Small intestine (tissue), 7 donors: Measurements from ENCODE around the gene RAP2A. TPM values are rescaled to one million over a fixed set of nuclear protein-coding genes. Genes with fewer than 3 reads are reported as not detected.
A peak's percentile ranks its signal among the peaks of the same experiment; 100 is the strongest.

Experiments
- DNase-seq, 2 donors: peaks; one replicate each; pipeline versions ENCODE4 v3.0.0 to v3.0.0-alpha.2; 2013
- FAIRE-seq: peaks from 2 replicates; lab custom pipeline; 2012; peaks lifted over from hg19 to GRCh38; lab: Jason Lieb, UNC
- H3K27ac ChIP-seq, 3 donors: one replicate each; pipeline ENCODE4 v1.5.1; 2013; ENCODE audit warnings: low read length in 2 of 3, mild to moderate bottlenecking in 2 of 3, control low read depth in 1 of 3, inconsistent platforms in 1 of 3, low read depth in 1 of 3, moderate library complexity in 1 of 3
- H3K27me3 ChIP-seq, 3 donors: one replicate each; pipeline ENCODE4 v1.6.1; 2013; ENCODE audit warnings: low read length in 3 of 3, inconsistent platforms in 1 of 3; ENCODE audit not compliant: control insufficient read depth in 3 of 3, insufficient read depth in 3 of 3
- H3K36me3 ChIP-seq, 3 donors: one replicate each; pipeline ENCODE4 v1.6.1; 2013; ENCODE audit warnings: low read length in 3 of 3, inconsistent platforms in 1 of 3, low read depth in 1 of 3, mild to moderate bottlenecking in 1 of 3, moderate library complexity in 1 of 3; ENCODE audit not compliant: control insufficient read depth in 3 of 3, insufficient read depth in 2 of 3
- H3K4me1 ChIP-seq, 3 donors: one replicate each; pipeline ENCODE4 v1.6.1; 2013; ENCODE audit warnings: low read length in 2 of 3, inconsistent platforms in 1 of 3, low read depth in 1 of 3, mild to moderate bottlenecking in 1 of 3, moderate library complexity in 1 of 3; ENCODE audit not compliant: control insufficient read depth in 3 of 3, insufficient read depth in 2 of 3
- H3K4me3 ChIP-seq, 3 donors: one replicate each; pipeline ENCODE4 v1.5.1; 2013; ENCODE audit warnings: low read length in 3 of 3, control low read depth in 1 of 3, inconsistent platforms in 1 of 3, low read depth in 1 of 3, mild to moderate bottlenecking in 1 of 3, moderate library complexity in 1 of 3
- H3K9me3 ChIP-seq, 2 donors: one replicate each; pipeline ENCODE4 v1.6.1; 2013; ENCODE audit warnings: low read depth in 1 of 2, low read length in 1 of 2; ENCODE audit not compliant: control insufficient read depth in 2 of 2, insufficient read depth in 1 of 2
- WGBS, 3 donors: extraction: QIAGEN DNeasy Blood & Tissue Kit; methylation state at CpG; one replicate each; pipeline ENCODE4 v1.1.7; 2013; 5-methylcytosine and 5-hydroxymethylcytosine counted together
- polyA plus RNA-seq, 4 donors: library from polyadenylated mRNA; stranded (reverse) in 3 of 4; unstranded in 1 of 4; fragments of 200-250 nt in 3 of 4; fragments of 120-200 nt in 1 of 4; gene quantifications; one replicate each; pipeline versions ENCODE4 v1.2.1 to v1.2.3, GENCODE V29; 2013
- donor health status: healthy with polysubstance abuse.
- donor health status: control.
- donor health status: control.
- donor health status: Bipolar disorder and iron deficiency.
- donor health status: healthy.

The RAP2A gene
- polyA plus RNA-seq, 4 donors: 6.2 to 20.9 (median 8.5) TPM

DNA sequence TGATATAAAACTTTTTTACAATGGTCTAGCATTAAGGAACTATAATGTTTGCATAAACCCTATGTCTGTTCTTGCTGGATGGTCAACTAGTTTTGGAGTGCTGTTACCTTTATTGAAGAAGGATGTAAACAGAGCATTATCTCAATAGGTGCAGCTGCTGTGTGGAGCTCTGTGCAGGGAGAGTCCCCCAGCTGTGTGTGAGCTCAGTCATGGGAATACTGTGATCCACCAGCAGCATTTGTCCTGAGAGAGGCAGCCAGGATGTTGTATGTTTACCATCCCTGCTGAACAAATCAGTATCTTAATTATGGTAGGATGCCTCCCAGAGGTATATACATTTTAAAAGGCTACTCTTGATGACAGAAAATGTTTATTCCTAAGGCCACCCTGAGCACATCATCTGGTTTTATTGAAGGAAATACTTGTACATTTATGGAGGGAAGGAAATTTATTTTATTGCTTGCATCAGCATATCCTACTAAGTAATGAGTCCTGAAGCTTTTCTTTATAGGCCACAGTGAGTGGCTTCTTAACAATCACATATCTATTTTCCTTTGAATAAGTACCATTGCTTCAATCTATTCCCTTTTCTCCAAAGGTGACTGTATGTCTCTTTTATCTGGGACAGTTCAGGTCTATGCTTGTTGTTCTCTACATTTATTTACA is 11.7 kb downstream of the RAP2A start:
- DNase-seq (no peak), FAIRE-seq (no peak)
- Histone ChIP-seq H3K27me3 (no peaks in the 10 kb centered on the region), H3K4me3 (no peak overlapping the region), H3K9me3 (no peaks in the 10 kb centered on the region), H3K27ac (no peak overlapping the region), H3K36me3 (peaks cover 0 to 3% (median 2%) of the 10 kb centered on the region in 3 donors), H3K4me1 (no peaks in the 10 kb centered on the region)

DNA sequence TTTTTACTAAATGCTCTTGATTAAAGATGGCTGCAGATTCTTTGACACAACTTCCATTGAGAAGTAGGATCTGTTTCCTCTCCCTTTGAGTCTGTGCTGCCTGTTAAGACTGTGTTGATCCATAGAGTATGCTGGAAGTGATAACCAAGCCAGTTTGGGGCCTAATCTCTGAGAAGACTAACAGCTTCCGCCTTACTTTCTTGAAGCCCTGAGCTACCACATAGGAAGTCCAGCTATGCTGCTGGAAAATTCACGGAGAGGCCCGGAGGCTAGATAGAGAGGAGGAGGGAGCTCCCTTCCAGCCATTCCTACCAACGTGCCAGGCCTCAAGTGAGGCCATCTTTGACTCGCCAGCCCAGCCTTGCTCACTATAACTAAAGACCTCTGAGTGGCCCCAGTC is 12.5 kb downstream of the RAP2A start:
- DNase-seq (no peak), FAIRE-seq (no peak)
- Histone ChIP-seq H3K4me1 (no peaks in the 10 kb centered on the region), H3K9me3 (no peaks in the 10 kb centered on the region), H3K27ac (no peak overlapping the region), H3K27me3 (no peaks in the 10 kb centered on the region), H3K36me3 (peaks cover 0 to 3% (median 2%) of the 10 kb centered on the region in 3 donors), H3K4me3 (no peak overlapping the region)
- WGBS, 3 donors: 96 to 98% (median 97%) methylated on average over 5 of the region's 5 CpGs

DNA sequence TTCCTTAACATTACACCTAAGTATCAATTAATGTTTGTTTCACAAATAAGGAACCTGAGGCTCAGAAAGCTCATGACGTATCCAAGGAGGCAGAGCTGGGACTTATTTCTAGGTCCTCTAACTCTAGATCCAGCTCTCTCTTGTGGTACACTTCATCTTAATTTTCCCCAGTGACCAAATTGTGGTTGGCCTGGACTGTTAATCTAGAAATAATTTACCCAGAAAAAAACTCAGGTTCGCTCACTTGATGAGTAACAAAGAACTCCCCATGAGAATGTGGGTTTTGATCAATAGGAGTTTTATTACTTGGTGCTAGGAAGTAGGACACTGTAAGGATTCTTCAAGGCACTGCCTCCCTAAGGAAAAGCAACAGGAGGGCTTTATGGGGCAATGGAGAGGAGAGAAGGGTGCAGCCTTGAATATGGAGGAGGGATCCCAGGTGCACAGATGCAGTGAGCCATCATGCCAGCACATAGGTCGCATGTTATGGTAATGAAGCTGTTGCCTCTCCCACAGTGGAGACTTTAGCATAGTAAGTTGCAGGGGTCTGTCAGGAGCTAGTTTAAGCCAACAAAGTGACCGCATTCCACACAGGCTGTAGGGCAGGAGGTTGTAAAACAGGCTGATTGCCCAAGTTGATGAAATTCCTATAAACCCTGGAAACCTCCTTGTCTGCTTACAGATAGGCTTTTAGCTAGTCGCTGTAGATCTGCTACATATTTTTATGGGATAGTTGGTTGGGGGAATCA is 14.7 kb downstream of the RAP2A start:
- 91 to 93% (median 92%) methylated on average over 5 of the region's 5 CpGs for WGBS, 3 donors
- no peak overlapping the region for H3K4me3 ChIP-seq
- H3K36me3 ChIP-seq: peaks cover 0 to 3% (median 2%) of the 10 kb centered on the region in 3 donors
- H3K9me3 ChIP-seq: no peaks in the 10 kb centered on the region
- H3K27me3 ChIP-seq: no peaks in the 10 kb centered on the region
- DNase-seq (no peak), FAIRE-seq (no peak)
- no peak overlapping the region for H3K27ac ChIP-seq
- H3K4me1 ChIP-seq: no peaks in the 10 kb centered on the region

DNA sequence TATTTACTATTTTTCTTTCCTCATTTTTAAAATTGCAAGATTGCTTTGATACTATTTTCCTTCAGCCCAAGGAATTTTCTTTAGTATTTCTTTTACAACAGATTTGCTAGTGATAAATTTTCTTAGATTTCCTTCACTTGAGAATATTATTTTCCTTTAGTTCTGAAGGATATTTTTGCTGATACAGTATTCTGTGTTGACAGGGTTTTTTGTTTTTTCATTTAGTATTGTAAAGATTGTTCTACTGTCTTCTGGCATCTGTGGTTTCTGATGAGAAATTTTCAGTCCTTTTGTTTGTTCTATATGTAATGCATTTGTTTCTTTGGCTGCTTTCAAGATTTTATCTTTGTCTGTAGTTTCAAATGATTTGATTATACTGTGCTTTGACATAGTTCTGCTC is 20.7 kb downstream of the RAP2A start:
- Histone ChIP-seq H3K9me3 (peaks cover 0 to 5% of the 10 kb centered on the region in 2 donors), H3K4me3 (no peak overlapping the region), H3K27ac (no peak overlapping the region), H3K36me3 (peaks cover 0 to 2% (median 0%) of the 10 kb centered on the region in 3 donors), H3K27me3 (no peaks in the 10 kb centered on the region), H3K4me1 (no peaks in the 10 kb centered on the region)
- DNase-seq (no peak), FAIRE-seq (peak; percentile 64)

DNA sequence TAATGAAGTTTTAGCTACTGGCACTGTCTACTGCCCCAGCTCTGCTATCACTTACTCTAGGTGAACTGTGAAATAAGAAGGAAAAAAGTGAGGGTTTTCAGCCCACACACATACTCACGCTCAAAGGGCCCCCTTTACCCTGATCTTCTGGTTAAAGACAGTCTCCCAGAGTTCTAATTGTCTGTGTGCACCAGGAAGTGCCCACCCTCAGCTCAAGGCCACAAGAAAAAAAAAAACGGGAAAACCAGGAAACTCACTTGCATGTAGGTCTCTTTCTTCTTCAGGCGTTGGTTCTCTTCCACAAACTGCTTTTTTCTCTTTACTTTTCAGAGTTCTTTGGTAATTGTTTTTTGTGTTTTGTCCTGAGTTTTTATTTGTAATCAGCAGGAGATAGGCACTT is 22.1 kb downstream of the RAP2A start:
- DNase-seq (no peak), FAIRE-seq (no peak)
- Histone ChIP-seq H3K27ac (no peak overlapping the region), H3K4me1 (no peaks in the 10 kb centered on the region), H3K36me3 (peaks cover 0 to 2% (median 0%) of the 10 kb centered on the region in 3 donors), H3K4me3 (no peak overlapping the region), H3K27me3 (no peaks in the 10 kb centered on the region), H3K9me3 (peaks cover 0 to 5% of the 10 kb centered on the region in 2 donors)
- WGBS, 3 donors: 72 to 86% (median 79%) methylated on average over 3 of the region's 3 CpGs

DNA sequence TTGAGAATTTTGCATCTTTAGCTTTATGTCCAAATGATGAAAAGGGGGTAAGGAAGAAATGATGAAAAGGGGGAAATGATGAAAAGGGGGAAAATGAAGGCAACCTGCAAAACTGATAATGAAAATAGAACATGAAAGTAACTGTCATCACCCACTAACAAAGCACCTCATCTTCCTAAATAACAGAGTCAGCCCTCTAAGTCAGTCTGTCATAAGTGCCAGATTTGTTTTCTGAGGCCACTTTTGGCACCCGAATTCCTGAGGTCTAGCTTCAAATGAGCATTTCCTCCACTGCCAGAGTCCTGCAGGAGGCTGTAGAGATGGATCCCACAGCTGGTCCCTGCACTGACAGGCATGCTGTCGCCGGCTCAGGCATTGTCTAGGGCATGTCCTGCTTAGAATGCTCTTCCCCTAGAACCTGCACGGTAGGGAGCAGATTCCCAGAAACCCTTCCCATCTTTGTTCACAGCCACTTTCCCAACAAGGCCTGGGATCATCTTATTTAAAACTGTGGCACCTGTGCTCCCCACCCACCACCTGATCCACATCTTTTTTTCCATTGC is 25.3 kb downstream of the RAP2A start:
- peaks cover 0 to 5% of the 10 kb centered on the region in 2 donors for H3K9me3 ChIP-seq
- peak overlapping the region in 1 of 3 donors; percentile 48 for H3K27ac ChIP-seq
- no peaks in the 10 kb centered on the region for H3K27me3 ChIP-seq
- WGBS, 3 donors: 80 to 88% (median 86%) methylated on average over 4 of the region's 4 CpGs
- no peak overlapping the region for H3K4me3 ChIP-seq
- no peak for DNase-seq
- H3K36me3 ChIP-seq: peaks cover 0 to 5% (median 3%) of the 10 kb centered on the region in 3 donors
- no peaks in the 10 kb centered on the region for H3K4me1 ChIP-seq
- no peak for FAIRE-seq

DNA sequence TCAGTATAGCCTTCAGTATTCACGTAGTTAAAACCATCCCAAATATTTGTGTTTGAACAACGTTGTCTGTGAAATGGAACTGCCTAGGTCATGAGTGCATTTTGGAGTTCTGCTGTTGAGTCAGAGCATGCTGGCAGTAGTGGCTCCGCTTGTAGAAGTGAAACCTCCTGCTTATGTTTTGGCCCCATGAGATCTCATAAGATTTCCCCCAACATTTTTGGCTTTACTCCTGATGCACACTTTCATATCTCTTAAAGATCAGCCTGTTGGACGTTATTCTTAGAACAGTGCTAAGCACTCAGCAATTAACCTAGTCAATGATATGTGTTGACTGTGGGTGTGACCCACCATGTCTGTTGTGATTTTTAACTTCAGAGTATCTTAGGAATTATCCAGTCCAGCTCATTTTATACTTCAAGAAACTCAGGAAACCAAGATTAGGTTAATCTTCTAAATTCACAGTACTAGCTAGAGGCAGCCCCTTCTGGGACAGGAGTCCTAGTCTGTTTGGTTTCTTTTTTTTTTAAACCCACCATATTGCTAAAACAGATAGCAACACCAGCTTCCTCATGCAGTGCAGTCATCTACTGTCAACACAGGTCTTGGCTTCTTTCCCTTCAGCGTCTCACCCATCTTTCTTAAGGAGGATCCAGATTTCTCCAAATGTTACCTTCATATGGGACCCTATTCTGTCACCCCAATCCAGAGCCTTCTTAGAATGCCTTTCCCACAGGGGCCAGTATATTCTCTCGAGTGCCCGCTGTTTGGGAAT is 26.2 kb downstream of the RAP2A start:
- DNase-seq: no peak
- Histone ChIP-seq H3K4me1 (no peaks in the 10 kb centered on the region), H3K27ac (no peak overlapping the region), H3K27me3 (no peaks in the 10 kb centered on the region), H3K36me3 (peaks cover 0 to 5% (median 4%) of the 10 kb centered on the region in 3 donors), H3K9me3 (peaks cover 0 to 5% of the 10 kb centered on the region in 2 donors), H3K4me3 (no peak overlapping the region)
- 64 to 82% (median 77%) methylated on average over 7 of the region's 7 CpGs for WGBS, 3 donors
- FAIRE-seq: no peak

DNA sequence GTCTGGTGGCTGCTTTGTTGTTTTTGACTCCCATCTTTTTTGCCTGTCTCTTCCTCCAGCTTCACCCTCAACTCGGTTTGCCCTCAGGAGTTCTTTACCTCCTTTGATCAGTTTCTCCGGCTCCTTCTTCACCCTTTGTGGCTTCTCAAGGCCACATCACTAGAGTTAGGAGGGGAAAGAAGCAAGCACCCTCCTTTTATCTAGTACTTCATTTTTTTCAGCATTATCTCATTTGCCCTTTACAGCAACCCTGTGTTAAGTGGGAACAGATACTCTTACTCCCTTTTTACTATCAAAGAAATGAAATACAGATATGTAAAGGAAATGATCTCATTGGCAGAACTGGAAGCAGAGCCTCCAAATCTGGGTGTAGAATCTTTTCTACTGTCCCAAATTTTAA is 26.9 kb downstream of the RAP2A start:
- FAIRE-seq (no peak), DNase-seq (no peak)
- H3K36me3 ChIP-seq: peaks cover 0 to 5% (median 4%) of the 10 kb centered on the region in 3 donors
- no peak overlapping the region for H3K4me3 ChIP-seq
- H3K9me3 ChIP-seq: peaks cover 0 to 3% of the 10 kb centered on the region in 2 donors
- WGBS, 3 donors: 69 to 82% (median 81%) methylated on average over 2 of the region's 2 CpGs
- no peaks in the 10 kb centered on the region for H3K27me3 ChIP-seq
- H3K27ac ChIP-seq: no peak overlapping the region
- H3K4me1 ChIP-seq: no peaks in the 10 kb centered on the region
